Fibroblast of villous mesenchyme (primary cell): ENCODE results near the gene CACNA1D. TPM values are rescaled to one million over a fixed set of nuclear protein-coding genes. Genes with fewer than 3 reads are reported as not detected.

Experiments used
- DNase-seq: peaks from one replicate; pipeline ENCODE4 v3.0.0-alpha.2; 2010; ENCODE audit warnings: low read depth
- H3K4me3 ChIP-seq: 2 replicates; pipeline ENCODE4 v1.5.1; 2011; ENCODE audit warnings: low read depth, mild to moderate bottlenecking, low read length
- CTCF ChIP-seq: IDR thresholded peaks from 2 replicates; pipeline ENCODE4 v1.5.1; 2012; ENCODE audit warnings: low read depth, mild to moderate bottlenecking, low read length; ENCODE audit not compliant: insufficient read depth
- total RNA-seq: library from RNA; depleted of rRNA; stranded (reverse); fragments of >200 nt; gene quantifications from 2 replicates; pipeline ENCODE4 v1.2.3, GENCODE V29; 2012

The CACNA1D gene
- total RNA-seq, 1 donor, result not detected

GRCh38 chr3:53534676-53535400, 40.4 kb downstream of the CACNA1D start:
- DNase-seq, result no peak
- TF ChIP-seq CTCF, result no peak

GRCh38 chr3:53536282-53536681, 41.9 kb downstream of the CACNA1D start:
- DNase-seq, result no peak

More at GRCh38 chr3:53534676-53535400, 40.4 kb downstream of the CACNA1D start:
- H3K4me3 ChIP-seq, result no peak overlapping the region

GRCh38 chr3:53544357-53544756, 49.9 kb downstream of the CACNA1D start:
- DNase-seq, result no peak
- TF ChIP-seq CTCF, result no peak
- H3K4me3 ChIP-seq, result no peak overlapping the region

More at GRCh38 chr3:53536282-53536681, 41.9 kb downstream of the CACNA1D start:
- TF ChIP-seq CTCF, result no peak
- H3K4me3 ChIP-seq, result no peak overlapping the region

GRCh38 chr3:53545310-53545995, 51.0 kb downstream of the CACNA1D start:
- DNase-seq, result no peak
- H3K4me3 ChIP-seq, result no peak overlapping the region
- TF ChIP-seq CTCF, result no peak

- H3K4me3 ChIP-seq, result no peak overlapping the region
- no peak for DNase-seq
- TF ChIP-seq CTCF, result no peak
Observed at GRCh38 chr3:53545996-53546359, 51.6 kb downstream of the CACNA1D start.

- no peak overlapping the region for H3K4me3 ChIP-seq
- no peak for TF ChIP-seq CTCF
- no peak for DNase-seq
Observed at GRCh38 chr3:53547327-53547726, 52.9 kb downstream of the CACNA1D start.
